GM19099 (cell line): ENCODE data around the gene CSTF3.

Experiments used
- POLR2A ChIP-seq: IDR thresholded peaks from 3 replicates; pipeline ENCODE4 v1.6.1; 2011; ENCODE audit warnings: low read depth; ENCODE audit not compliant: insufficient read length; ENCODE audit errors: extremely low read depth

The CSTF3 gene

GRCh38 chr11:33039274-33040032 lies 121.8 kb downstream of the CSTF3 start, which contains the start of gene TCP11L1:
Gene TCP11L1 (plus strand): TSS chr11:33039572. CDS start chr11:33043774, 4,202 bp downstream.
- peak; percentile 40 for TF ChIP-seq POLR2A

GRCh38 chr11:33035011-33035410 lies 126.3 kb downstream of the CSTF3 start:
- no peak for TF ChIP-seq POLR2A
